T1000 (cell line): Measurements from ENCODE around the gene CDC42EP2.
"Not testable (repeated sequence)": the region's sequence is repeated elsewhere in the genome, so short reads cannot be mapped to it uniquely, and the experiment has no call there.

Experiments
- DNase-seq: peaks from one replicate; lab custom pipeline; 2025; ENCODE audit warnings: mixed read lengths; lab: John Stamatoyannopoulos, UW

CDC42EP2 gene

DNA sequence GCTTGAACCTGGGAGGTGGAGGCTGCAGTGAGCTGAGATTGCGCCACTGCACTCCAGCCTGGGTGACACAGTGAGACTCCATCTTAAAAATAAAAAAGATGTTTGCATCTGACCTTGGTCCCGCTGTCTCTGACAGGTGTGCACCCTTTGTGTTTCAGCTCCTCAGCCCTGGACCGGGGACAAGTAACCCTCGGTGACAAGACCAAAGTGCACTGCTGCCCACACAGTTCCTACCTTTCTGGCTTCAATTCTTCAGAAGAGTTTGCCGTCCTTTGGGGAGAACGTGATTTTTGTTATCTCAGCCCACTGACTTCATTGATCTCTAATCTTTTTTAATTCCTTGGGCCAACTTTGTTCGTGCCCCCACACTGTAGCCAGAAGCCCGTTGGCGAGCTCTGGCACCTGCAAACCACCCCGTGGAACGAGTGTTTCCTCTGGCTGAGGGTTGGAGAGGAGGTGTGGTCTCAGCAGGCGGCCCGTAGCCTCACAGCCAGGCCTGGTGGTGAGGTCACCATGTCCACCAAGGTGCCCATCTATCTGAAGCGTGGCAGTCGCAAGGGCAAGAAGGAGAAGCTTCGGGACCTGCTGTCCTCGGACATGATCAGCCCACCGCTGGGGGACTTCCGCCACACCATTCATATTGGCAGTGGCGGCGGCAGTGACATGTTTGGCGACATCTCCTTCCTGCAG, 5.9 kb downstream of the CDC42EP2 start:
- no peak for DNase-seq

DNA sequence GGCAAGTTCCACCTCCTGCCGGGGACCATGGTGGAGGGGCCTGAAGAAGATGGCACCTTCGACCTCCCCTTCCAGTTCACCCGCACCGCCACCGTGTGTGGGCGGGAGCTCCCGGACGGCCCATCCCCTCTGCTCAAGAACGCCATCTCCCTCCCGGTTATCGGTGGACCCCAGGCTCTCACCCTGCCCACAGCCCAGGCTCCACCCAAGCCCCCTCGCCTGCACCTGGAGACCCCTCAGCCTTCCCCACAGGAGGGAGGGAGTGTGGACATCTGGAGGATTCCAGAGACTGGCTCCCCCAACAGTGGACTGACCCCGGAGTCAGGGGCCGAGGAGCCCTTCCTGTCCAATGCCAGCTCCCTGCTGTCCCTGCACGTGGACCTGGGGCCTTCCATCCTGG, 6.4 kb downstream of the CDC42EP2 start:
- no peak for DNase-seq

- no peak for DNase-seq
Measured at GRCh38 chr11:65321828-65322485, 7.3 kb downstream of the CDC42EP2 start.

GRCh38 chr11:65323813-65324212, 9.1 kb downstream of the CDC42EP2 start:
- no peak for DNase-seq

GRCh38 chr11:65325435-65325834, 10.8 kb downstream of the CDC42EP2 start:
- no peak for DNase-seq

- DNase-seq: no peak
Measured at GRCh38 chr11:65327021-65327420, 12.4 kb downstream of the CDC42EP2 start.

DNA sequence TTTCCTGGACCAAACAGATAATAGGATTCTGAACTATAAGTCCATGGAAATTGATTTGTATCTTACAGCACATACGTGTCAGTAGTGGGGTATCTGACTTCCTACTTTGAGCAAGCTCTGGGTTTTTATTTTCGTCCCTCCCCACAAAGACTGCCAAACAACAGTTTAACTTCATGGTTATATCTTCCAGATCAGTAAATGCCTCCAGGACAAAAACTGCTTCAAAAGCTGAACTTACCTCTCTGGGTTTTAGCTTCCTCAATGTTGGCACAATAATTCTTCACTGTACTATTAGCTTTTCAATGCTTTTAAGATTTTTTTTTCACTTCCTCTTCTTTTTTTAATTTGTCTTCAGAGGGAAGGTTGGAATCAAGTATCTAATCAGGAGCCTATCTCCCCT, 14.8 kb downstream of the CDC42EP2 start:
- no peak for DNase-seq

- DNase-seq: peak; percentile 82
Measured at GRCh38 chr11:65329944-65330403, 15.3 kb downstream of the CDC42EP2 start.

- no peak for DNase-seq
Measured at GRCh38 chr11:65330544-65330943, 15.9 kb downstream of the CDC42EP2 start.

DNA sequence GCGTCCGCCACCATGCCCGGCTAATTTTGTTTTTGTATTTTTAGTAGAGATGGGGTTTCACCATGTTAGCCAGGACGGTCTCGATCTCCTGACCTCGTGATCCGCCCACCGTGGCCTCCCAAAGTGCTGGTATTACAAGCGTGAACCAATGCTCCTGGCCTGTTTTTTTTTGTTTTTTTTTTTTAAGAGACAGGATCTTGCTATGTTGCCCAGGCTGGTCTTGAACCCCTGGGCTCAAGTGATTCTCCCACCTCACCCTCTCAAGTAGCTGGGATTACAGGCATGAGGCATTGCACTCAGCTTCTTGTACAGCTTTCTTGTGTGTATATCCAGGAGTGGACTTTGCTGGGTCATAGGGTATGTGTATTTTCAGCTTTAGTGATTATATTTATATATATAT, 17.9 kb downstream of the CDC42EP2 start:
- DNase-seq: not testable (repeated sequence)

DNA sequence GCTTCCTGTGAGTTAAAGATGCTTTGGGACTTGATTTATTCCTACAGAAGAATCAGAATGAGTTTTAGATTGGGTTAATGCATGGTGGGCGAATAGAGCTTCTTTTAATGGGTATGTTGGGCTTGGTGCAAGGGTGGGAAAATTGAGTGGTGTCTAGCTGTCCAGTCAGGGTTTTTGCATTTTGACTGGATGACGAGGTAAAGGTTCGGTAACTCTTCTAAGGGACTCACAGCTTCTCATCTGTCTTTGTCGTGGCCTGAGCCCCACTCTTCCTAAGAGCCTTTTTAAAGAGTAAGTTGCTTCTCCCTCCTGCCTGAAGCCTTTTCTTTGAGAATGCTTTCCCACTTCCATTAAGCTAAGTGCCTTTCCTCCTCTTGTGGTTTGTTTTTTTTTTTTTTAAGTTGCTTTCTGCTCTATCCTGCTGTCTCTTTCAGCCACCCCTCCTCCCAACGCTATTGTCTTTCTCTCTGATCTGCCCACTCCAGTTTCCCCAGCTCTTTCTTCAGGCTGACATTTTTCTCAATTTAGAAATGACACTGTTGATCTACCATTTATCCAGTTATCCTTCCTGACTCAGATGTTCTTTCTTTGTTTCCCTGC, 20.1 kb downstream of the CDC42EP2 start:
- no peak for DNase-seq

GRCh38 chr11:65338676-65339075, 24.0 kb downstream of the CDC42EP2 start:
- DNase-seq: no peak

GRCh38 chr11:65340226-65340625, 25.6 kb downstream of the CDC42EP2 start:
- DNase-seq: no peak

- DNase-seq: no peak
Measured at GRCh38 chr11:65341856-65342255, 27.2 kb downstream of the CDC42EP2 start.

DNA sequence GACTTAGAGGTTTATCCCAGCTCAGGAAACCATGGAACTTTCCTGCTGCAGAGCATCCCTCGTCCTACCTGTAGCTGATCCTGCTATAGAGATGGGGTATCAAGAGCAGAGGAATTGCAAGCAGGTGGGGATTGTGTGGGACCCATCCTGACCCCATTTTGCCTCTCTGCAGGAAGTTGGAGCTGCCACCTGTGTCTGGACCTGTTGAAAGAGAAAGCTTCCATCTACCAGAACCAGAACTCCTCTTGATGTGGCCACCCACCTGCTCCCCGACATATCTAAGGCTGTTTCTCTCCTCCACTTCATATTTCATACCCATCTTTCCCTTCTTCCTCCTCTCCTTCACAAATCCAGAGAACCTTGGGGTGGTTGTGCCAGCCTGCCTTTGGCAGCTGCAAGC, 36.8 kb downstream of the CDC42EP2 start:
- no peak for DNase-seq

GRCh38 chr11:65352783-65353182, 38.1 kb downstream of the CDC42EP2 start:
- no peak for DNase-seq

DNA sequence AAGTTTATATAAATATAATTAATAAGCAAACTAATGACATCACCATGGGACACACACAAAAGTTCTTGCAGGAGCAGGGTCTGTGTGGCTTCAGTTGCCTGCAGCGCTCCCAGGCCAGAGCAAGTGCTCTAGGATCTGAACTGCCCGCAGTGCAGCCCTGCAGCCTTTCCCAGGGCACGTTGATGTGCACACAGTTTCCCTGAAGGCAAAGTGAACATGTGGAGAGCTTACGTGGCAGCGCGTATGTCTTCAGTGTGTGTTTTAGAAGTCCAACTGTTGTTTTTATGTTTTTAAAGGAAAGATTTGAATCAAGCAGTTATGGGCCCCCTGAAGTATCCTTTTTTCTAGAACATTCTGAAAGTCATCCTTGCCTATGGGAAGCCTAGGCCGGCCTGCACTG, 38.7 kb downstream of the CDC42EP2 start:
- DNase-seq: no peak

DNA sequence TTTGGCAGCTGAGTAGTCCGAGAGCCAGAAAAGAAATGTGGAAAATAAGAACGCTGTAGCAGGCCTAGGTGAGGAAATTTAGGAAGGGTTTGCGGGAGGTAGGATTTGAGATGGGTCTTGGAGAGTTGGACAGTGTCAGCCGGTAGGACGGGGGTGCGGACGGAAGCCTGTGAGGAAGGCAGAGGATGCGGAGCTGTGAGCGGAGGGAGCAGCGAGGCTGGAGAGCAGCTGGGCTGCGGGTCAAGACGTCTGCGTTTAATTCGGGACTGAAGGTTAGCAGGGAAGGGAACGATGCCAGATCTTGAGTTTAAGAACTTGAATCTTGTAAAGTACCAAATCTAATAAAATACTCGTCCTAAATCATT, 39.2 kb downstream of the CDC42EP2 start:
- no peak for DNase-seq

- DNase-seq: peak; percentile 95
Measured at GRCh38 chr11:65354265-65355012, 39.8 kb downstream of the CDC42EP2 start, which contains the start of gene TIGD3. TSS of gene TIGD3 (plus strand) at chr11:65354751. CDS start at chr11:65355809, 1,058 bp downstream.

DNA sequence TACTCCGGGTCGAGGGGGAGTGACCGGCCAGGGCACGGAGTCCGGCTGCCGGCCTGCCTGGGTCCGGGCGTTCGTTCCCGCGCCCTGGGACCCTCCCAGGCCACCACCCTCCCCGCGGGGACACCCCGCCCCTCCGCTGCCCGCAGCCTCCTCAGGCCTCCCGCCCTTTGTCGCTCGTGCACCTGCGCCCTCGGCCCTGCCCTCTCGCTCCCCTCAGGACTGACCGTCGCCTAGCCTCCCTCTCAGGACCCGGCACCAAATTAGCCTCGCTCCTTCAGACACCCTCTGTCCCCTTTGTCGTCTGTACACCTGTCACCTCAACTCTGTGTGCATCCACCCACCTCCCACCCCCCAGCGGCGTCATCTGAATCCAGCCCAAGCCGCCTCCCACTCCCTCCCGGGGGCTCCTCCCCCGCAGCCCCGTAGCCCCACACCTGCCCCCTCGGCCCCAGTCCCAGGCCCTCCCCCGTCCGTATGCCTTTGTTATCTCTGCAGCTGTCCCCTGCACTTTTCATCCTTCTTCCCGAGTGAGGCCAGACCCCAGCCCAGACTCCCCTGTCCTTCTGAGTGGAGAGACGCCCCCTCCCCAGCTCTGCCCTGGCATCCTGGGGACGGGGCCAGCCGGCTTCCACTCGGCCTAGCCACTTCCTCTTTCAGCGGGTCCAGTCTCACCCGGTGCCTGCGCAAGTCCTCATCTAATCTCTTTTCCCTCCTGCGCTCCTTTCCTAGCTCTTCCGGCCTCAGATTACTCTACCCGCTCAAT, 40.5 kb downstream of the CDC42EP2 start:
- DNase-seq: no peak

DNA sequence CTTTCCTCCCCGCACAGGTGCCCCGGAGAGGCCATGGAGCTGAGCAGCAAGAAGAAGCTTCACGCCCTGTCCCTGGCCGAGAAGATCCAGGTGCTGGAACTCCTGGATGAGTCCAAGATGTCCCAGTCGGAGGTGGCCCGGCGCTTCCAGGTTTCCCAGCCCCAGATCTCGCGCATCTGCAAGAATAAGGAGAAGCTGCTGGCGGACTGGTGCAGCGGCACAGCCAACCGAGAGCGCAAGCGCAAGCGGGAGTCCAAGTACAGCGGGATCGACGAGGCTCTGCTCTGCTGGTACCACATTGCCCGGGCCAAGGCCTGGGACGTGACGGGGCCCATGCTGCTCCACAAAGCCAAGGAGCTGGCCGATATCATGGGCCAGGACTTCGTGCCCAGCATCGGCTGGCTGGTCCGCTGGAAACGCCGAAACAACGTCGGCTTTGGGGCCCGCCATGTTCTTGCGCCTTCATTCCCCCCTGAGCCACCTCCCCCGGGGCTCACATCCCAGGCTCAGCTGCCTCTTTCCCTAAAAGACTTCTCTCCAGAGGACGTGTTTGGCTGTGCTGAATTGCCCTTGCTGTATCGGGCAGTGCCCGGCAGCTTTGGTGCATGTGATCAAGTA, 41.2 kb downstream of the CDC42EP2 start:
- DNase-seq: no peak
